ENCODE data around the gene KAT6B.

KAT6B gene

GRCh38 chr10:75033399-75034130 is 207.2 kb downstream of the KAT6B start:
- TF ChIP-seq TAF1 (IDR thresholded peaks at IDR 0.05; ENCODE audit: borderline replicate concordance, insufficient read depth, low read length) (no peak), POLR2AphosphoS5 (IDR thresholded peaks at IDR 0.05; ENCODE audit: low read depth, low read length) (no peak), SIN3A (IDR thresholded peaks at IDR 0.05; ENCODE audit: borderline replicate concordance, insufficient read depth, low read length) (no peak), REST (IDR thresholded peaks at IDR 0.05; ENCODE audit: insufficient read depth in 1 of 2, low read depth in 2 of 2, low read length in 2 of 2) (no peak), FOXP2 (optimal IDR thresholded peaks at IDR 0.05; ENCODE audit: borderline replicate concordance, extremely low read depth, extremely low read length, insufficient read depth) (no peak)

DNA sequence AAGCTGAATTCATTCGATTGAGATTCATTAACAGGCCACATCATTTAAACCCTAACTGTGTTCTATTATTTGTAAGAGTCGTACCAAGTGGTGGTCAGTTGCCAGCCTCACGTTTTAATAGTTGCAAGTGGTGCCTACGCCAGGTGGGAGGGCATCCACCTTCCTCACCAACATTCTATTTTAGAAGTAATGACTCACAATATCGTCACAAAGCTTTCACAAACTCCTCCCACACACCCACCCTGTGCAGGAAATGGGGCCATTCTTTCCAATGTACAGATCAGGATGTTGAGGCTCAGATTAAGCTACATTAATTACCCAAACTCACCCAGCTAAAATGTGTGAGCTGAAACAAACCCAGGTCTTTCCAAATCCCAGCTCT is 207.7 kb downstream of the KAT6B start:
- TF ChIP-seq SIN3A (IDR thresholded peaks at IDR 0.05; ENCODE audit: borderline replicate concordance, insufficient read depth, low read length) (no peak), REST (IDR thresholded peaks at IDR 0.05; ENCODE audit: insufficient read depth in 1 of 2, low read depth in 2 of 2, low read length in 2 of 2) (no peak), FOXP2 (optimal IDR thresholded peaks at IDR 0.05; ENCODE audit: borderline replicate concordance, extremely low read depth, extremely low read length, insufficient read depth) (no peak), POLR2AphosphoS5 (IDR thresholded peaks at IDR 0.05; ENCODE audit: low read depth, low read length) (no peak), TAF1 (IDR thresholded peaks at IDR 0.05; ENCODE audit: borderline replicate concordance, insufficient read depth, low read length) (no peak)

DNA sequence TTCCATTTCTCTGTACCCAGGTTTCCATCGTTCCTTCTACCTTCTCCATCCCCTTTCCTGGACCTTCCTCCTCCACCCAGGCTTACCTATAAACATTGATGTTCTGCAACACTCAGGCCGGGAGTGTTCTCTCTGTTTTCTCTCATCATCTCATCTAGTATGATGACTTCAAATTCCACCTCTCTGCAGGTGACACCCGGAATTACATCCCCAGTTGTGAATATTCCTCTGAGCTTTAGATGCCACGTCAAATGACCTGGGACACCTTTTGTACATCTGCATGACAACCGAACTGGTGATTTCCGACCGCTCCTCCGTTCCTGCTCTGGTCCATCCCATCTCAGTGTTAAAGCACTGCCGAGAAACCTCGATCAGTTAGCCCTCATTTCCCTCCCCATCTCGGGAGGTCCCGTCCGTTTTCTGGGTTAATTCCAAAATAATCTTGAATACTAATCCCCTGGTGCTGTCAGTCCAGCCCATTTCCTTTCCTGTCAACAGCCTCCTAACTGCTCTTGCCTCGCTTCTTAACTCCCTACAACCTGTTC is 208.4 kb downstream of the KAT6B start:
- no peak for TF ChIP-seq TAF1 (IDR thresholded peaks at IDR 0.05; ENCODE audit: borderline replicate concordance, insufficient read depth, low read length)
- no peak for TF ChIP-seq SIN3A (IDR thresholded peaks at IDR 0.05; ENCODE audit: borderline replicate concordance, insufficient read depth, low read length)
- no peak for TF ChIP-seq FOXP2 (optimal IDR thresholded peaks at IDR 0.05; ENCODE audit: borderline replicate concordance, extremely low read depth, extremely low read length, insufficient read depth)
- TF ChIP-seq REST (IDR thresholded peaks at IDR 0.05; ENCODE audit: insufficient read depth in 1 of 2, low read depth in 2 of 2, low read length in 2 of 2): no peak
- TF ChIP-seq POLR2AphosphoS5 (IDR thresholded peaks at IDR 0.05; ENCODE audit: low read depth, low read length): no peak

DNA sequence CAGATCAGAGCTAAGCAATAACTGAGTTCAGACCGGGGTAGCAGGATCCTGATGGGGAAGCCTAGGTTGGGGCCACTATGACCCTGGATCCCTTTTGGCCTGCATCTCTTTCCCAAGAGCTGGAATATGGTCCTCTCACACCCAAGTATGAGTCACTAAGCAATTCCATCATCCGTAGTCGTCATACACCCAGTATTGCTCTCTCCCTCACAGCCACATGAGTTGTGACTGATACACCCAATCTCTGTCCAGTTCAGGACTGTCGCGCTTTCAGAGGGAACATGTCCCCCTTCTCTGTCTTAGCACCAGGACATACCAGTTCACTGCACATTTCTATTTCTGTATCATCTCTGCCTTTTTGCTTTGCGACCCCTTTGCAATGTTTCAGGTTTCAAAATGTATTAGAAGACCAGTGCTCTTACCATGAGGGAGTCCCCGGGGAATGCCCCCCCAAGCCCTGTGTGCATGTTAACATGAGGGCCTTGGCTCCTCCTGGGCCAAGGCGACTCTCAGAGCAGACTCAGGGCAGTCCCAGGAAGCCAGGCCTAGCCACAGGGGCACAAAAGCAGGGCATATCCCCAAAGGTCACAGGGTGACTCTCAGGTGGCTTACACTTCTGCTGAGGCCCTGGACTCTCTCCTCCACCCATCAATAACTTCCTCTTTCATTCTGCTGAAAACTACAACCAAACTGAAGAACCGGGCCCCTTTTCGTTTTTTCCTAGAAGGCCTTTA is 209.7 kb downstream of the KAT6B start:
- TF ChIP-seq REST (IDR thresholded peaks at IDR 0.05; ENCODE audit: insufficient read depth in 1 of 2, low read depth in 2 of 2, low read length in 2 of 2) (no peak), TAF1 (IDR thresholded peaks at IDR 0.05; ENCODE audit: borderline replicate concordance, insufficient read depth, low read length) (no peak), FOXP2 (optimal IDR thresholded peaks at IDR 0.05; ENCODE audit: borderline replicate concordance, extremely low read depth, extremely low read length, insufficient read depth) (no peak), SIN3A (IDR thresholded peaks at IDR 0.05; ENCODE audit: borderline replicate concordance, insufficient read depth, low read length) (no peak), POLR2AphosphoS5 (IDR thresholded peaks at IDR 0.05; ENCODE audit: low read depth, low read length) (no peak)
